ENCODE data around the gene FBLN2. TPM values are rescaled to one million over a fixed set of nuclear protein-coding genes. Genes with fewer than 3 reads are reported as not detected.

FBLN2 gene
- total RNA-seq, 1 donor = 54.6 TPM

DNA sequence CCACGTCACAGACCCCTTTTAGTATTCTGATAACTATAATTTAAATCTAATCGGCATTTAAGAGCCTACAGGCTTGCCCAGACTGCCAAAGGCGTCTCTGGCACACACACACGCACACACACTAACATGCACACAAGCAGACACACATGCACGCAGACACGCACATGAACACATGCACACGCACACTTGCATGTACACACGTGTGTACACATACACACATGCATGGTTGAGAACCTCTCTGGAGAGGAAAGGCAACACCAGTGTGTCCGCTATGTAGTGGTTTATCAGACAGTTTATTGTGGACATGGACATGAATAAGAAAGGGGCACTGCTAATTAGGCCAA is 102.1 kb downstream of the FBLN2 start:
- H3K36me3 ChIP-seq (ENCODE audit: insufficient read depth, low read length) = no peaks in the 10 kb centered on the region
- H3K27me3 ChIP-seq (ENCODE audit: insufficient read depth, low read length) = no peaks in the 10 kb centered on the region
- no peaks in the 10 kb centered on the region for H4K20me1 ChIP-seq (ENCODE audit: insufficient read depth, low read length)
- H3K4me1 ChIP-seq (ENCODE audit: insufficient read depth, low read length) = peaks cover 11% of the 10 kb centered on the region
- peak overlapping the region; percentile 41 for H3K4me2 ChIP-seq (ENCODE audit: insufficient read depth, low read length)
- no peak overlapping the region for H3K27ac ChIP-seq (ENCODE audit: low read depth, low read length)
- peak; percentile 71 for DNase-seq (ENCODE audit: insufficient read length, low spot score, missing footprints)
- H2AFZ ChIP-seq (ENCODE audit: low read length) = no peak overlapping the region
- no peak overlapping the region for H3K4me3 ChIP-seq (ENCODE audit: insufficient read depth, low read length)
- no peaks in the 10 kb centered on the region for H3K9me3 ChIP-seq (ENCODE audit: low read depth, low read length)
- TF ChIP-seq, protein P1, sequence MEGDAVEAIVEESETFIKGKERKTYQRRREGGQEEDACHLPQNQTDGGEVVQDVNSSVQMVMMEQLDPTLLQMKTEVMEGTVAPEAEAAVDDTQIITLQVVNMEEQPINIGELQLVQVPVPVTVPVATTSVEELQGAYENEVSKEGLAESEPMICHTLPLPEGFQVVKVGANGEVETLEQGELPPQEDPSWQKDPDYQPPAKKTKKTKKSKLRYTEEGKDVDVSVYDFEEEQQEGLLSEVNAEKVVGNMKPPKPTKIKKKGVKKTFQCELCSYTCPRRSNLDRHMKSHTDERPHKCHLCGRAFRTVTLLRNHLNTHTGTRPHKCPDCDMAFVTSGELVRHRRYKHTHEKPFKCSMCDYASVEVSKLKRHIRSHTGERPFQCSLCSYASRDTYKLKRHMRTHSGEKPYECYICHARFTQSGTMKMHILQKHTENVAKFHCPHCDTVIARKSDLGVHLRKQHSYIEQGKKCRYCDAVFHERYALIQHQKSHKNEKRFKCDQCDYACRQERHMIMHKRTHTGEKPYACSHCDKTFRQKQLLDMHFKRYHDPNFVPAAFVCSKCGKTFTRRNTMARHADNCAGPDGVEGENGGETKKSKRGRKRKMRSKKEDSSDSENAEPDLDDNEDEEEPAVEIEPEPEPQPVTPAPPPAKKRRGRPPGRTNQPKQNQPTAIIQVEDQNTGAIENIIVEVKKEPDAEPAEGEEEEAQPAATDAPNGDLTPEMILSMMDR (IDR thresholded peaks at IDR 0.05; ENCODE audit: extremely low read depth, low read depth, low read length) = no peak
- no peaks in the 10 kb centered on the region for H3K79me2 ChIP-seq (ENCODE audit: insufficient read depth, low read length)

DNA sequence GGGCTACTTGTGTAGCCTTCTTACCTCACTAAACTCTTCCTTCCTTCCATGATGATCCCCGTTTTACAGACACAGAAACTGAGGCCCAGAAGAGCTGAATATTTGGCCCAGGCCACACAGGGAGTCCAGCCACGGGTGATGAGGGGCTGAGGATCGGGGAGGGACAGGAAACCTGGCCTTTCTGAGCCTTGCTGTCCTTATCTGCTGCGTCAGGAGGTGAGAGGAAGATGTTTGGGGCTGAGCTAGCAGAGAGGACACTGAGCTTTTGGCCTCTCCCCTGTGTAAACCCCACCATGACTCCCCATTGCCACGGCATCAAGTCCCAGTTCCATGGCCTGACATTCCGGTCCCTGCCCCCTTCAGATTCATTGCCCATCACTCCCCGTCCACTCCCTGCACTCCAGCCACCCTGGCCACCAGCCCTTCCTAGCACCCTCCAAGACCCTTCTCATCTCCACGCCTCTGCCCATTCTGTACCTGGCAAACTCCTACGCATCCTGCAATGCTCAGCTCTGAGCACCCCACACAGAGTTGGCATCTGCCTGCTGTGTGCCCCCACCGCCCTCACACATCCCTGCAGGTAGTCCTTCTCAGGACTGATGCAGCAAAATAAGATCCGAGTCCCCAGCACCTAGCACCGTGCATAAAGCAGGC is 103.0 kb downstream of the FBLN2 start:
- Histone ChIP-seq H3K4me1 (ENCODE audit: insufficient read depth, low read length) (peaks cover 11% of the 10 kb centered on the region), H3K27me3 (ENCODE audit: insufficient read depth, low read length) (no peaks in the 10 kb centered on the region), H3K79me2 (ENCODE audit: insufficient read depth, low read length) (no peaks in the 10 kb centered on the region), H2AFZ (ENCODE audit: low read length) (no peak overlapping the region), H3K9me3 (ENCODE audit: low read depth, low read length) (no peaks in the 10 kb centered on the region), H4K20me1 (ENCODE audit: insufficient read depth, low read length) (no peaks in the 10 kb centered on the region), H3K27ac (ENCODE audit: low read depth, low read length) (no peak overlapping the region), H3K4me3 (ENCODE audit: insufficient read depth, low read length) (no peak overlapping the region), H3K36me3 (ENCODE audit: insufficient read depth, low read length) (no peaks in the 10 kb centered on the region), H3K4me2 (ENCODE audit: insufficient read depth, low read length) (no peak overlapping the region)
- no peak for DNase-seq (ENCODE audit: insufficient read length, low spot score, missing footprints)
- TF ChIP-seq, protein P1 (IDR thresholded peaks at IDR 0.05; ENCODE audit: extremely low read depth, low read depth, low read length) = no peak

DNA sequence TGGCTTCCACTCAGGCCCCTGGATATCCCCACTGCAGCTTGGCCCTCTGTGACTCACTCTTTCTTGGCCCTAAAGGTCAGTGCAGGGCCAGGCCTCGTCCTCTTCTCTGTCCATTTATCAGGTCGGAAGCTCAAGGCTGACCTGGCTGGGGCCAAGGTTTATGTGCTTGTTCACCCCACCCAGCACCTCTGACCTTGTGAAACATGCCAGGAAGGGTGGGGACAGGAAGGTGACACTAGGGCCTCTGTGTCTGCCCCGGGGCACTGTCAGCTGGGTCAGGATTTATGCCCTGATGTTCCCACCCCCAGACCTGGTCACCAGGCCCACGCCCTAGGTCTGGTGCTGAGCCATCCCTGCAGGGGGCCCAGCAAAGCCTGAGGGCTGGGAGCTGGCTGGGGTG is 103.8 kb downstream of the FBLN2 start:
- peak; percentile 77 for DNase-seq (ENCODE audit: insufficient read length, low spot score, missing footprints)
- Histone ChIP-seq H3K27me3 (ENCODE audit: insufficient read depth, low read length) (peaks cover 3% of the 10 kb centered on the region), H3K4me2 (ENCODE audit: insufficient read depth, low read length) (no peak overlapping the region), H3K36me3 (ENCODE audit: insufficient read depth, low read length) (no peaks in the 10 kb centered on the region), H3K27ac (ENCODE audit: low read depth, low read length) (no peak overlapping the region), H3K79me2 (ENCODE audit: insufficient read depth, low read length) (no peaks in the 10 kb centered on the region), H3K9me3 (ENCODE audit: low read depth, low read length) (no peaks in the 10 kb centered on the region), H3K4me1 (ENCODE audit: insufficient read depth, low read length) (peaks cover 6% of the 10 kb centered on the region), H2AFZ (ENCODE audit: low read length) (no peak overlapping the region), H3K4me3 (ENCODE audit: insufficient read depth, low read length) (no peak overlapping the region), H4K20me1 (ENCODE audit: insufficient read depth, low read length) (no peaks in the 10 kb centered on the region)
- TF ChIP-seq, protein P1 (IDR thresholded peaks at IDR 0.05; ENCODE audit: extremely low read depth, low read depth, low read length) = no peak

DNA sequence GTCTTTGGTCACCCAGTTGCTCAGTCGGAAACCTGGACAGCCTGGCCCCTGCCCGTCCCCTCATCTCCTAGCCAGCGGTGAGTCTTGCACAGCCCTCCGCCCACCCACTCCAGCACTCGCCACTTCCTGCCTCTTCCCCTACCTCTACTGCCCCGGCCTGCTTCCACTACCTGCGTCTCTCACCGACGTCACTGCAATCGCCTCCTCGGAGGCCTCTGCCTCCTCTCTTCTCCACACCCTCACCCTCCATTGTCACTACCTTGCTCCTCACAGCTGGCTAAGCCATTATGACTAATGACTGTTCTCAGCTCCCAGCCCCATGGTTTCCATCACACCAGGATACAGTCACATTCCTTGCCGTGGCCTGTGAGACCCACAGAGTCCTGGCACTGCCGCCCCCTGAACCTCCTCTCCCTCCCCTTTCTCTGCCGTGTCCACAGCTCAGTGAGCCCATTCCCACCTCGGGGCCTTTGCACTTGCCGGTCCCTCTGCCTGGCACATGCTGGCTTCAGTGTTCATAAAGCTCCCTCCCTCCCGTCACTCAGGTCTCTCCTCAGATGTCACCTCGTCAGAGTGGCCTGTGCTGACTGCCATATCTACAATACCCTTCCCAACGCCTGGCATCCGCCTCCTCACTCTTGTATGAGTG is 104.8 kb downstream of the FBLN2 start:
- H3K27me3 ChIP-seq (ENCODE audit: insufficient read depth, low read length) = peaks cover 7% of the 10 kb centered on the region
- H3K4me3 ChIP-seq (ENCODE audit: insufficient read depth, low read length) = no peak overlapping the region
- peak; percentile 91 for DNase-seq (ENCODE audit: insufficient read length, low spot score, missing footprints)
- H2AFZ ChIP-seq (ENCODE audit: low read length) = no peak overlapping the region
- no peaks in the 10 kb centered on the region for H4K20me1 ChIP-seq (ENCODE audit: insufficient read depth, low read length)
- no peaks in the 10 kb centered on the region for H3K36me3 ChIP-seq (ENCODE audit: insufficient read depth, low read length)
- no peaks in the 10 kb centered on the region for H3K9me3 ChIP-seq (ENCODE audit: low read depth, low read length)
- H3K4me1 ChIP-seq (ENCODE audit: insufficient read depth, low read length) = peaks cover under 1% of the 10 kb centered on the region
- TF ChIP-seq, protein P1 (IDR thresholded peaks at IDR 0.05; ENCODE audit: extremely low read depth, low read depth, low read length) = no peak
- H3K4me2 ChIP-seq (ENCODE audit: insufficient read depth, low read length) = no peak overlapping the region
- no peaks in the 10 kb centered on the region for H3K79me2 ChIP-seq (ENCODE audit: insufficient read depth, low read length)
- no peak overlapping the region for H3K27ac ChIP-seq (ENCODE audit: low read depth, low read length)

All from osteoblast (primary cell).